NCI-H2171 treated with DMSO at 0.1 percent for 48 hours (cell line): Measurements from ENCODE around the gene PRKACG.

Experiments
- DNase-seq: peaks from one replicate; lab custom pipeline; 2025; lab: John Stamatoyannopoulos, UW

PRKACG gene

GRCh38 chr9:68981789-68982188, 32.1 kb downstream of the PRKACG start:
- DNase-seq = no peak

- no peak for DNase-seq
Measured at GRCh38 chr9:68980341-68980914, 33.5 kb downstream of the PRKACG start.

GRCh38 chr9:68979538-68980314, 34.2 kb downstream of the PRKACG start:
- DNase-seq = no peak

GRCh38 chr9:68978501-68978900, 35.4 kb downstream of the PRKACG start:
- DNase-seq = no peak

GRCh38 chr9:68978066-68978465, 35.8 kb downstream of the PRKACG start:
- no peak for DNase-seq

GRCh38 chr9:68975365-68976043, 38.4 kb downstream of the PRKACG start:
- no peak for DNase-seq

- no peak for DNase-seq
Measured at GRCh38 chr9:68974901-68975300, 39.0 kb downstream of the PRKACG start.

- DNase-seq = no peak
Measured at GRCh38 chr9:68974431-68974830, 39.5 kb downstream of the PRKACG start.

GRCh38 chr9:68973619-68974018, 40.3 kb downstream of the PRKACG start:
- no peak for DNase-seq

GRCh38 chr9:68970151-68970550, 43.8 kb downstream of the PRKACG start:
- peak; percentile 14 for DNase-seq

GRCh38 chr9:68969538-68969937, 44.4 kb downstream of the PRKACG start:
- no peak for DNase-seq

GRCh38 chr9:68967800-68968199, 46.1 kb downstream of the PRKACG start:
- no peak for DNase-seq

- DNase-seq = no peak
Measured at GRCh38 chr9:68966496-68966944, 47.4 kb downstream of the PRKACG start.

GRCh38 chr9:68964765-68965164, 49.1 kb downstream of the PRKACG start:
- DNase-seq = no peak

GRCh38 chr9:68964102-68964541, 49.8 kb downstream of the PRKACG start:
- no peak for DNase-seq

GRCh38 chr9:68963416-68963815, 50.5 kb downstream of the PRKACG start:
- DNase-seq = no peak
